Epithelial cell of proximal tubule (primary cell): ENCODE data around the gene ARHGAP26. TPM values are rescaled to one million over a fixed set of nuclear protein-coding genes. Genes with fewer than 3 reads are reported as not detected.

Experiments used
- DNase-seq: peaks from one replicate; pipeline ENCODE4 v3.0.0-alpha.2; 2011; ENCODE audit warnings: low read depth
- H3K4me3 ChIP-seq: 2 replicates; pipeline ENCODE4 v1.5.1; 2011; ENCODE audit warnings: low read depth, mild to moderate bottlenecking, low read length
- CTCF ChIP-seq: conservative IDR thresholded peaks from 2 replicates; pipeline ENCODE4 v1.5.1; 2012; ENCODE audit warnings: low read depth, mild to moderate bottlenecking, low read length
- total RNA-seq: library from RNA; depleted of rRNA; stranded (reverse); fragments of >200 nt; gene quantifications from 2 replicates; pipeline ENCODE4 v1.2.3, GENCODE V29; 2015

Gene ARHGAP26
- total RNA-seq, 1 donor from 2014 or later = 7.0 TPM

DNA sequence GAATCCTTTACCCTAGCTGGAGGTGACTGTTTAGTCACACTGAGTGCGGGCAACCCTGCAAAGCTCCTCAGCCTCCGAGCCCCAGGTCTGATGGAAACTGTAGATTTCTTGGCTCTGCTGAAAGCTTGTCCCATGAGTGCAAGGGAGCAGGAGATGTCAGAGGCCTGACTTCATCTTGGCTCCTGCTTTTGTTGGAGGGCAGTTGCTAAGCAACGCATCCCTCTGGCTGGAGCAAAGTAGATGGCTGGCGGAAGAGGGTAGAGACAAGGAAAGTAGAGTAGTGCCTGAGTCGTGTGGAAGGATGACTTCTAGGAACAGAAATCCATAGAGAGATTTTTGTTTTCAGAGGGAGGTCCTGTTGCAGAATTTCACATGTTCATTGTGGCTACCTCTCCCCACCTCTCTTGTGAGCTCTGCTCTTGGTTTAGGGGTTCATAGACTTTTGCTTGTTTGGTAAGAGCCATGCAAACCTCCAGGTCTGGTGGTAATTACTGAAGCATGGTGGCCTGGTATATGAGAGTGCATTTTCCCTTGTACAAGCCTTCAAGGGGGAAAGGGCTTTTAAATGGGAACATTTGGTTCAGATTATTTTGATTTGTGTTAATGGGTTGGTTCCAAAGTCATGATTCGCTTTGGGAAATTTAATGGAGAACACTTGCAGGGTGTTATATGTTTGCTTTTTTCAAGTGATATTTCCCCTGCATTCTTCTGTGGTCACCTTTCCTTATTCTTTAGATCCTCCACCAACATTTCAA lies 71.5 kb downstream of the ARHGAP26 start:
- TF ChIP-seq CTCF = no peak
- DNase-seq = no peak
- H3K4me3 ChIP-seq = no peak overlapping the region

DNA sequence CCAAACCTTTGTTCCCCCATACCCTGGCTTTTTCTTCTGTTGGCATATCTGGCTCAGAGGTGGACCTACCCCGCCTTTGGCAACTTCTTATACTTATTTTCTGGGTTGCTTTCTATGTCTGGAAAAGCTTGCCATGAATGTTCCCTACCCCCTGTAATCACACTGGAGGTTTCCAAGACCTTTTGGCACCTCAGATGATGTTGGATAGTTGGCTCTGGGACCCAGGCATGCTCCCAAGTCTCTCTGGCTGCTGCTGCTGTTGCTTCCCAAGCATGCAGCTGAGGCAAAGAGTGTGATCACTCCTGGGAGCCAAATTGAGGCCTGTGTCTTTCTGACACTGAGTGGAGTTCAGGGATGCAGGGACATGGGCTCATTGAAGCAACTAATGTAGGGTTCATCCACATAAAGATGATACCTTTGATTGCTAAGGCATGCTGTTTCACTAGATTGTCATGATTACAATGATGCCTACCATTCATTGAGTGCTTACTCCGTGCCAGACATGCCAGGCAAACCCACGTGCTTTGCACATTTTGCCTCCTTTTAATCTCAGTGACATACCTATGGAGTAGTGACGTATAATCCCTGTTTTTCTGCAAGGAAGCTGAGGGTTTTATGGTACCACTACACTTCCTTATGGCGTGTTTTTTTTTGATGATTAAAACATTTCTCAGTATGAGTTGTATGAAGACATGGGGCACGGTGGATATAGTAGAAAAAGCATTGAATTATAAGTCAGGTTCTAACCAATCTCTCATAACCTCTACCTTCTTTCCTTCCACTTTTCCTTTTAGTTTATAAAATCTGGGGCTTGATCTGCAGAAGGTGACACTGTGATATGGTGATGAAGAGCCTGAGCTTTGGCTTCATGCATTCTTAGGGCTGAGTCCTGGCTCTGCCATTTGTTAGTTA lies 73.1 kb downstream of the ARHGAP26 start:
- no peak overlapping the region for H3K4me3 ChIP-seq
- TF ChIP-seq CTCF = no peak
- no peak for DNase-seq

- no peak for TF ChIP-seq CTCF
- H3K4me3 ChIP-seq = no peak overlapping the region
- DNase-seq = no peak
Measured at GRCh38 chr5:142844866-142845265, 74.7 kb downstream of the ARHGAP26 start.

DNA sequence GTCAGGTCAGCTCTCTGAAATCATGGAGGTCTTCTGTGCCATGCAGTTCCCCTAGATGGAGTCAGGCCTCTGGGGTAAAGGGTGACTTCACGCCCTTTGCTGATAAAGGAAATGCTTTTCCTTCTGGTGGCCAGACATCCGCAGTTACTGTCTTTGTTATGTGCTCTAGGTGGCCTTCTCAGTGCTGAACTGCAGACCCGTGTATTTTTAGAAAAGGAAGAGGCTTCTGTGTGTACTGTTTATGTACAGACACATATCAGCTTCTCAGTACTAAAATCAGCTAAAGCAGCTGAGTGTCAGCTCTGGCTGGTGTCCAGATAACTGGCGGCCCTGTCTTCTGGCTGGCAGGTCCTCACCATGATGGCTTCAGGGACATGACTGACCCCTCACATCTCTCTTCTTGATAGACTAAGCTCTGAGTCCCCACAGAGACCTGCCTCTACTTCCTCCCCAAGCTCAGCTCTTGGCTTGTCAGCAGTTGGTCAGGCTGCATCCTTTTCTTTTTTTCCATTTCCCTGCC lies 75.3 kb downstream of the ARHGAP26 start:
- TF ChIP-seq CTCF = no peak
- no peak for DNase-seq

DNA sequence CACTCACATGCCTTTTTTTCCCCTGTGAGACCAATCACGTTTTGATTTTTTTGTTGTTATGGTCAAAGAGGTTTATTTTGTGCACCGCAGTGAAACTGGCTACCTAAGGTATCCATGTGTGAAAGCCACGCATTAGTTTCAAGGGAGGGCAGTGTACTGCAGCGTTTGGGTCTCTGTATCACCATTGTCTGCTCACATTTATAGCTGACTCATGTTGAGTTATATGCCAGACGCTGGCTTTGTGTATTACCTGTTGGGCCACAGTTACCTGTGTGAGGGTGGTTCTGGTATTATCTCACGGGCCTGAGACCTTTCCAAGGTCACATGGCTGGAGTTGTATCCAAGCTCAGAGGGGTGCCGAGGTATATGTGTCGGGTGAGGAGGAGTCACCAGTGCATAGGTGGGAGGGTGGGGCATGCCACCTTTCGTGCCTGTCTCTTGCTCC lies 75.8 kb downstream of the ARHGAP26 start:
- H3K4me3 ChIP-seq = no peak overlapping the region
- TF ChIP-seq CTCF = peak; percentile 12
- no peak for DNase-seq

More for the DNA sequence above, 75.3 kb downstream of the ARHGAP26 start:
- H3K4me3 ChIP-seq = no peak overlapping the region

DNA sequence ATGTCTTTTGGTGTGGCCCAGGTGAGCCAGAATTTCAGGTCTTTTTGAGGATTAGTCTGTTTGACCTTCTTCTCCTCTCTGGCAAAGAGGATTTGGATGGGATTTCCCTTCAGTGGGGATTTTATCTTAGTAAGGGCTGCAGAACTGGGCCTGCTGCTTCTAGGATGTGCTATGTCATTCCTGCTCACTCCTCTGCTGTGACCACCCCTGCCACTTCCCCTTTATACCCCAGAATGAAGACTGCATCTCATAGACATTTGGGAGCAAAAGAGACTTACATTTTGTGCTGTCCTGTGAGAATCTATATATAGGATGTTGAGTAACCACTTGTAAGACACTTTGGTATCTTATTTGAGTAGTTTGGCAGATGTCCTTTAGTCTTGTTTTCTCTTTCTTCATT lies 76.2 kb downstream of the ARHGAP26 start:
- TF ChIP-seq CTCF = no peak
- H3K4me3 ChIP-seq = no peak overlapping the region
- DNase-seq = no peak
